Right kidney (tissue), 1 donor: Measurements from ENCODE around the gene POP4.
"Not testable (repeated sequence)": the region's sequence is repeated elsewhere in the genome, so short reads cannot be mapped to it uniquely, and the experiment has no call there.

ENCODE experiments used
- DNase-seq: peaks from one replicate; pipeline ENCODE4 v3.0.0-alpha.2; 2016

Gene POP4

DNA sequence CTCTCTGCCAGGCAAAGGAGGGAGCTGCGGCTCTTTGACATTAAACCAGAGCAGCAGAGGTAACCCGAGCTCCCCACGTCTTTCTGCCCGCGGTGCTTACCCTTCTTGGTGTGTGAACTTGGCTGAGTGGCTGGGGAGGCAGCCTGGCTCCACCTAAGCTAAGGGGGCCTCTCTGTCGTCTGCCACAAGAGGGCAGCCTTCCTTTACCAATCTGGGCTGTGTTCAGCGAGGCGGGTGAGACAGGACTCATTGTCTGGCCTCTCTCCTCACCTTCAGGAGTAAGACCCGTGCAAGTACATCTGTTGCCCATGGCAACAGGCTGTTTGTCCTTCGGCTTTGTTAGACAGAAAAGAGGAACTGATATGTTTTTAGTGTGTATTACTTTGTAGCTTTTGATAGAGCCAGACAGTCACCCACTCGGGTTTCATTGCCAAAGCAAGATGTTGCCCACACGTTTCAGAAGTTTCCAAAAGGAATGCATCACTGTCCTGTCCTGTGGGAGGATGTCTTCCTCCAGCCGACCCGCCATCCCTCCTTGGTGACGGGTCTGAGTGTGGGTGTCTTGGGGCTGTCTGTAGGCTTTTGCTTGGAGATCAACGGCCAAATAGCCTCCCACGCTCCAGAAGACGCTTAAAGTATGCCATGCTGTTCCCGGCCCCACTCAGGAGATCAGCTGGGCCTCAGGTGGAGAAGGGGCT lies 4.6 kb downstream of the POP4 start:
- no peak for DNase-seq

DNA sequence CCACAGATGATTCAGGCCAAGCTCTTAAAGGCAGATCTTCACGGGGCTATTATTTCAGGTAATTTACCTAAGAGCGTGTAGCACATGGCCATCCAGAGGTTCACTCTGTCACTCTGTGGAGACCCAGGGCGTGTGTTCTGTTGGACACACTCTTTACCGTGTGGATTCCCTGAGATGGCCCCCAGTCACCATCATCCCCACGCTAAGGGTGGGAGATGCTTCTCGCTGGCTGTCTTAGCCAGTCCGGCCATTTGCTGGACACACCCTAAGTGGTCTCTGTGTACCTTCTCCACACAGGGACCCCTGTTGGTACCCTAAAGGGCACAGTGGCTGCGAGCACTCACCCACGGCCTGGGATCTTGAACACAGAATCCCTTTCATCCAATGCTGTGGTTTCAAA lies 6.0 kb downstream of the POP4 start:
- no peak for DNase-seq

DNA sequence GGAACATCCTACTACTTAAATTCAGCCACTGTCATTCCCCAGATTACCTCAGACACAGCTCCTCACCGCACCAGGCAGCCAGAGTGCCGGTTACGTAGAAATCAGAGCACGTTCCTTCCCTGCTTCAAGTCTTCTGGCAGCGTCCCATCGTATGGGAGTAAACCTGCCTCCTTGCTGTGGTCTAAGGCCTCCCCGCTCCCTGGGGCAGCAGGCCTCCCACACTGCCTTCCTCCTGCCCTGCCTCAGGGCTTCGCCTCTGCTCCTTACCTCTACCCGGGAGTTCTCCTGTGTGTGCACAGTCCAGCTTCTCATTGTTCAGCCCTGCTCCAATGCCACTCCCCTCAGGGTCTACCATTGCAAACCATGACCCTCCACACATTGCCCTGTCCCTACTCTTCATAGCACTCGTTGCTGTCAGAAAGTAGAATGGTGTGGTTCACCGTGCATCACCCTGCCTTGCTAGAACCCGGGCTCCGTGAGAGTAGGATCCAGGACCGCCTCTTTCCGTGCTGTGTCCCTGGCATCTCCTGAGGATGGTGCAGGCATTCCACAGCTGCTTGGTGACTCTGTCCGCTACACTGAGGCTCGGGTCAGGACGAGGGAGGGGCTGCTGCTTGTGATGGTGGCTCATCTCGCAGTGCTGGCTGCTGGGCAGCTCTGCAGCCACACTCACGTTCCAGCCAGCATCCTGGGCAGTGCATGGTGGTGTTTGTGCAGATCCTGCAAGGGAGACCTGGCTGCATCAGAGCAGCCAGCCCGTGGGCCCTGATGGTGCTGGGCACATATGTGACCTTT lies 6.9 kb downstream of the POP4 start:
- DNase-seq: no peak

DNA sequence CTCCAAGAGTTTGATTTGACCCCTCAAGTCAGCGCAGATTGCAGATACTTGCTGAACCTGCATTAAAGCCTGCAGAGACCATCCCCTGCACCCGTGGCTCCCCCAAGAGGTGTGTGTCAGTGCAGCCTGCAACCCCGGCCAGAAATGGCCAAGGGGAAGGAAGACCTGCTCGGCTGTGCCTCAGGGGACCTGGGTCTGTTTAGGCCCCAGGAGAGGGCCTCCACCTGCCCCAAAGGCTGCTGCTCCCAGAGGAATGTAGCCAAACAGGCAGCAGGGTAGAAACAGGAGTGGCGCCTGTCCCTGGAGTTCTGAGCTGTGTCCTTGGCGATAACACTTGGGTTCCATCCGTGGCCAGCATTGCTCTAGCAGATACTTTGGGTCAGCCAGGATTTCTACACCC lies 8.0 kb downstream of the POP4 start:
- DNase-seq: no peak

DNA sequence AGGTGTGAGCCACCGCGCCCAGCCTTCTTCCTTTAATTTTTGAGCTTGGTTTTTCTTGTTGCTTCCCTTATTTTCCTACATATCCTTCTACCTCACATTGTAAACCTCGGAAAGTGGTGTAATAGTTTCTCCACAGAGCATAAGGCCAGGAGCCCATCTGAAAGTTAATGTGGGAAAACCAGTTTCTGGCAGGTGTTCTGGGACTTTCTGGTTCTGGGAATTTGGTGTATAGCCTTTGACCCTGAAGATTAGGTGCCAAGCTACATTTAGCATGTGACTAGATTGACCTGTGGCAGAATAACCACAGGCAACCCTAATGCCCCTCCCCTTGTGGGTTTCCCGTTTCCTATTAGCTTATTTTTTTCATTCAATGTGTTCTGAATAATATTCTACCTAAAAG lies 8.7 kb downstream of the POP4 start:
- no peak for DNase-seq

DNA sequence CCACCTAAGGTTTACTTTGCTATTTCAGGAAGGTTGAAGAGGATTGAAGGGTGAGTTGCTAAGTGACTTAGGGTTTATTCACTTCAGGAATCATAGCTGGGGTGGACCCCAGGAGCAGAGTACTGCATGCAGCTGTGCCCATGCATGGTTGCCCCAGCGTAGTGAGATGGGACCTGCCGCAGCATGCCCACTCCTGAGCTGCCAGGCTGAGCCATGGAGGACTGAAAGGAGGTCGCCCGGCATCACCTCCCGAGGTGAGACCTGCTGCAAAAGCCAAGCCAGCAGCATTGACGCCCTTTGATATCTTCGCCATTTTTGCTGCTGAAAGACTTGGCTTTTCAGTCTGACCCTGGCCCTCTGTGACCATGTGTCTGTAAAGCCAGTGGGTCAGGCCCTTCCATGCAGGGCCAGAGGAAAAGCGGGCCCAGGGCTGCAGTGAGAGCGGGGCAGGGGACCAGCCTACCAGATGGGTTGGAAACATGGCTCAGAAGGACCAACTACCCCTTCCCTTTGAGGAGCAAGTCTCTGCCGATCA lies 9.9 kb downstream of the POP4 start:
- DNase-seq: no peak

DNA sequence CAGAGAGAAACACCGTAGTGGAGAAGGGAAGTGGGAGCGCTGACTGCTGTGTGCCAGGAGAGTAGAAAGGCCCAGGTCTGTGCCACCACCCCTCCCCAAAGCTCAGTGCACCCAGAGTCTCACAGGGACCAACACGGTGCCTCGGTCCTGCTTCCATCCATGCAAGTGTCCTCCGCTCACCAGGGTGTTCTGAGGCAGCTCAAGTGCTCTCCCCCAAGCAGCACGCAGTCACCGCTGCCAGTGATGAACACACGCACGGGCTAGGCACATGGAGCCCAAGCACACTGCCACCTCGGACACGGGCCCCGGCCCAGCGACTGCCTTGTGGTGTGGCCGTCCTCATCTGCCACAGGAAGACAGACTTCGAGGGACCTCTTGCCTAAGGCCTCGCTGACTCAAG lies 10.5 kb downstream of the POP4 start:
- DNase-seq: no peak

DNA sequence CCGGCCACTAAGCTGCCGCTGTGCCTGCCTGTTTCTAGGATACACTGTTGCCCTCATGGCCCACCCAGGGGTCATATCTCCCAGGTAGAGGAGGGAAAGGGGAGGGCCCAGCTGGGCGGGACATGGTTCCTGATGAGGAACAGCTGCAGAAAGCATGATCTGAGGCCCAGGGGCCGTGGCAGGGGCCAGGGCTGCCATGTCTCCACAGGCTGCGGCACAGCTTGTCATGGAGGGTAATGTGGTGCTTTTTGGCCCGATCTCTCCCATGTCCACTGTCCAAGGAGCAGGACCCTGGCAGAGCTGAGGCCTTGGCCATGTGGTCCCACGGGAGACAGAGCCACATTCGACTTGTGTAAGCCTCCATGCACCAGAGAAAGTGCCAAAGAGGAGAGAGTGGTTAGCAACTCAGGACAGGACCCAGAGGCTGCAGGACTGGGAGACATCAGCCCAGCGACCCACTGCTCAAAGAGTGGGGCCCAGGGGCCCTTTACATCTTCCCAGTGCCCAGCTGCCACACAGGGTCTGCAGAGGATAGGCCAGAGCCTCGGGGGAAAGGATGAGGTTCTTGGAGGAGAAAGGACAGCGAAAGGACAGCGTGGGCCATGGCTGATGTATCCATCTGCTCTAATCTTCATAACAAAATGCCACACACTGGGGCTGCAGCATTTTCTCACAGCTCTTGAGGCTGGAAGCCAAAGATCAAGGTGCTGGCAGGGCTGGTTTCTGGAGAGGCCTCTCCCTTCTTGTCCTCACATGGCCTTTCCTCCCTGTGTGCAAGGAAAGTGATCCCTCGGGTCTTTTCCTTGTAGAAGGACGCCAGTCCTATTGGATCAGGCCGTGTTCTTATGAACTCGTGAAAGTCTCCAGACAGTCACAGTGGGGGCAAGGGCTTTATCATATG lies 11.5 kb downstream of the POP4 start:
- DNase-seq: no peak

DNA sequence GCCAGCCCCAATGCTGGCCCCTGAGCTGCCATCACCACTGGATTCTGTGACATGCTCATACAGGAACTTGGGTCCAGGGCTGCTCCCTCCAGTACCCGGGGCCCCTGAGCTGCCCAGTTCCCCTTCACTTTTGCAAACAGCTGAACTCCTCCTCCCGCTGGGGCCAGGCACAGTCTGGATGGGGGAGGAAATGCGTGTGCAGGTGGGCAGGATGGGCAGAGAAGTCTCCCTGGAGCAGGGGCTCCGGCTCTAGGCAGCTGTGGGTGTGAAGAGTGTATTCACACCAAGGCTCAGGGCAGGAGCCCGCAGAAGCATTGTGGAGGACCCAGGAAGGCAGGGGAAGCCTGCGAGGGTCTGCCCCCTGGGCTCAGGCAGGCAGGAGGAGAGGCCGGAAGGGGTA lies 12.4 kb downstream of the POP4 start:
- no peak for DNase-seq

DNA sequence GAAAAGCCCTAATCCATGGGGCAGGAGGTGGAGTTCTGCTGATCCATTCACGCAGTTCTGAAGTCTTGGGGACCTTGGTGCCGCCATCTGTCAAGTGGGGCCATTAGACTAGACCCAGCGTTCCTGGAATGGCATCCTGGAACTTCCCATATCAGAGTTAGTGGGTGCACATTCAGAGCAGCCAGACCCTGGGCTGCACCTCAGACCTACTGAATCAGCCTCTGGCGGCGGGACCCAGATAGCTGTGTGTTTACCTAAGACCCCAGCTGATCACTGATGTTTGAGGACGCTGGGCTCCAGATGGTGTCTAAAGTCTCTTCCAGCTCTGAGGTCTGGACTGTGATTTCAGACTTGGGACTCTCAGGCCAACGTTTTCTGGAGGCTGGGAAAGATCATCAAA lies 12.8 kb downstream of the POP4 start:
- no peak for DNase-seq

DNA sequence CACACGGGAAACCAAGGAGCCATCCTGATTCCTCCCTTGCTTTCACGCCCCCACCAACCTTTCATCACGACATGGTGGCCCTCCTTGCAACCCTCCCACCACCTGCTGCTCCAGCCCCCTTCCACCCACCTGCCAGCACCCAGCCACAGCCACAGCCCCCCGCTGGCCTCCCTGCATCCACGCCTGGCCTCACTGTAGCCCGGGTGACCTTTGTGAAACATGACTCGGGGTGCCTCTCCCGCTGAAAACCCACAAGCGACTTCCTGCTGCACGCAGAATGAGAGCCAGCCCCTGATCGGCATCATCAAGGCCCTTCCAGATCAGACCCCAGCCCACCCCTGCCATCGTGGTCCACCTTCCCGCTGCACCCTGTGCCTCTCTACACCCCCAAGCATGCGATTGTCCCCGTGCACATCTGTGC lies 14.9 kb downstream of the POP4 start:
- DNase-seq: no peak

DNA sequence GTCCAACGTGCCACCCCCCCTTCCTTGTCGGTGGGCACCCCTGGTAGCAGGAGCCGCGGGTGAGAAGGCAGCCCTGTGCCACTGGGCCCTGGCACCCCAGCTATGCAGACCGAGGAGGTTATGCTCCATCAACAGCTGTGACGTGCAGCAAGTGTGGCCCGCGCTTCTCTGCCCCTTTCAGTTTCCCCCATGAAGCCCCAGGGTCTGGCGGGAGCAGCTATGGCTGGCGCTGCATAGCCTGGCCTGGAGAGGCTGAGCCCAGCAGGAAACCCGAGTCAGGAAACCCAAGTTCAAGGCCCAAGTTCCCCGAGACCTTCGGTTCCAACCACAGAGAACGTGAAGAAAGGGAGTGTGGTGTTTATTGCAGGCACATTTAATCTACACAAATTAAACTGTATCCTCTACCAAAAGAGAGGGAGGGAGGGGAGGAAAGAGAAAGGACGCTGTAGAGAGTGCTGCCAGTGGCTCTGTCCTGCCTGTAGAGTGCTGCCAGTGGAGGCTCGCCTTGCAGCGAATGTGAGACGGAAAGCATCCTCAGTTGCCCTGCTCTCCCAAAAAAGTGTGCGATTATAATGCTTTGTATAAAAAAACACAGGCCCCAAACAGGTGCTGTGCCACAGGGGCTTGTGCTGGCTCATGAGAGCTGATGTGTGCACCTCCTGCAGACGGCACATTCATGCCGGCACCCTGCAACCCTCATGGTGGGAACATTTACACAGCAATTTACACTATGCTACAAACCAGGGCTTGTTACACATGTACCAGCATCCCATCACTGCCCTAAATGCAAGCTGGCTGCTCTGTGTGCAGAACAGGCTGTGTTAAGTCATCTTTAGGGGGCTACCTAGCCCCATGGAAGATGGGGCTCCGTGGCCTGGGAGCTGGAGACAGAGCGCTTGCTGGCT lies 16.3 kb downstream of the POP4 start:
- no peak for DNase-seq

DNA sequence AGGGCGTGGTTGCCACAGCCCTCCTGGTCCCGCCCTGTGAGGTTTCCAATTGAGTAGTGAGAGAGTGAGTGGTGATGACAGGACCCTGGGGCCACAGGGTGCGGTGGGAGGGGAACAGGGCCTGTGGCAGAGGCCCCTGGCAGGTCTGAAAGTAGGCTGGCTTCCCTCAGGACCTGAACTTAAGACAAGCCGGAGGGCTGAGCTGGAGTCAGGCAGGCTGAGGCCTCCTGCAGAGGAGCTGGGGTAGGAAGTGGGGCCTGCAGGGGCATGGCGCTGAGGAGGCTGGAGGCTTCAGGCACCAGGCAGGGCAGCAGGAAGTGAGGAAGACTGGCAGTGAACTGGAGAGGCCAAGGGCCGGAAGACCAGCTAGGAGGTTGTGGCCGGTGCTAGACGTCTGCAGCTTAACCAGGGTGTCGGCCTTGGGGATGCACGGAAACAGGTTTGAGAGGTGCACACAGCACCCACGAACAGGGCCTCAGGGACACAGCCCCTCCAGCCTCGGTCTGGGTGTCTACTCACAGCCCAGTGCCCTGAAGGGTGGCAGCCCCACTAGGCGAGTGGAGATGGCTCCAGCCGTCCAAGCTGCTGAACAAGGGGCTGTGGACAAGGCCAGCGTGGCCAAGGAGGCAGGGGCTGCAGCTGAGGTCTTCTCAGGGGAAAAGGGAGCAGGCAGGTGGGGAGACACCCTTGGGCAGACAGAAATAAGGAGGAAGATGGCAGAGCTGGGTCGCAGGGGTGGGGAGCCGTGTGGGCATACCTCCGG lies 17.8 kb downstream of the POP4 start:
- DNase-seq: no peak

DNA sequence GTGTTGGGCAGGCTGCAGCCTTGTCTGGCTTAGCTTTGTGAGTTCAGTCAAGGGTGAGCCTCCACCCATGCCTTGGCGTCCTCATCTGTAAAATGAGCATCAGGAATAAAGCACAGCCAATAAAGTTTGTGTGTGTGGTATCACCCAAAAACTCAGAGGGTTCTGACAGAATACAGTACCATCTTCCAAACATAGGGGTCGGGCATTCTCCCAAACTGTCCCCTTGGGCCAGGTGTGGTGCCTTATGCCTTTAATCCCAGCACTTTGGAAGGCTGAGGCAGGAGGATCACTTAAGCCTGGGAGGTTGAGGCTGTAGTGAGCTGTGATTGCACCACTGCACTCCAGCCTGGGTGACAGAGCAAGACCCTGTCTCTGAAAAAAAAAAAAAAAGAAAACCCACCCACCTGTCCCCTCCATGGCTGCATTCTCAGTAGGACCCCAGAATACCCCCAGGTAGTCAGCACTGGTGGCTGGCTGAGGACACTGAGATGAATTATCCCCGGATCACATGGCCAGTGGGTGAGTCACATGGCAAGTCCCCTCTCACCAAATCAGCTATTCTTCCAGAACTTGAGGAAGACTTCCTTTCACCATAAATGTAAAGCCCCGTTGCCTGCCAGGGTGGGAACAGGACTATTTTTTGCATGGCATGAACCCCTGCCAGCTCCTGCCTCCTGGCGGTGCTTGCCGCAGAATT lies 18.6 kb downstream of the POP4 start:
- DNase-seq: no peak

DNA sequence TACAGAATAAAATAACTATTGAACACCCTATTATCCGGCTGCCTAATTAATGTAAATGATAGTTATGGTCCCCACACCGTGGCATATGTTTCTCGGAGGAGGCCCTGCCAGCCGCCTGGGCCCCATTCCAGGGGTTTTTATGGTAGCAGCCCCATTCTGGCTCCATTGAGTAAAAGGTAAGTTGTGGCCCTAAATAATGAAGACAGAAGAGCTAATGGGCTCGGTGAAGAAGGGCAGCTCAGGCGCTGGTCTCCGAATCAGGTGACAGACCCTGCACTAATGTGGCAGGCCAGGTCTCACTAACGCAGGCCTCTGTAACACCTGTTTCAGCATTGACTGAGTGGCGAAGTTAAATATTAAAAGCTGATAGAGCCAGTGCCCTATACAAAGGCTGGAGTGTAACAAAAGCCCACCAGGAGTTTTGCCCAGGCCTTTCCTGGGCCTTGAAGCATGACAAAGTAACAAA lies 19.1 kb downstream of the POP4 start:
- DNase-seq: peak; percentile 50

DNA sequence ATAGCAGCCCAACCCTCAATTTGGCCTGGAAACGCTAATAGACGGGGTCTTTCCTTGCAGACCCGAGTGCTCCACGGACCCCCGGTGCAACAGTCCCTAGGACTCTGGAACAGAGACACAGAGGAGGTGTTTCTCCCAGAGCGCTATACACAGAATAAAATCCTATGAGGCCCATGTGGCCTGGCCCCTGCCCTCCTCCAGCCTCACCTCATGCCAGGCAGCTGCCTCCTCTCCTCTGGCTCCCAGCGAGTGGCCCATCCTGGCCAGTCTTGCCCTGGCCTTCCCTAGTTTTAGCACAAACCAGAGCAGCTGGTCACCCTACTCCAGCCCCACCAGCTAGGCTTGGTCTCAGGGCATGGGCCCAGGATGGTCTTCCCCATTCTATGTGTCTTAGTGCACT lies 20.3 kb downstream of the POP4 start:
- no peak for DNase-seq

DNA sequence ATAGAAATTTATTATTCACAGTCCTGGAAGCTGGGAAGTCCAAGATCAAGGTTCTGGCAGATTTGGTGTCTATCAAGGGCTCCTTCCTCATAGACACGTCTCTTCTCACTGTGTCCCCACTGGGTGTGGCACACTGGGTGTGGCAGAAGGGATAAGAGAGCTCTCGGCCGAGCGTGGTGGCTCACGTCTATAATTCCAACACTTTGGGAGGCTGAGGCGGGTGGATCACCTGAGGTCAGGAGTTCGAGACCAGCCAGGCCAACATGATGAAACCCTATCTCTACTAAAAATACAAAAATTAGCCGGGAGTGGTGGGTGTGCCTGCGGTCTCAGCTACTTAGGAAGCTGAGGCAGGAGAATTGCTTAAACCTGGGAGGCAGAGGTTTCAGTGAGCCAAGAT lies 20.7 kb downstream of the POP4 start:
- not testable (repeated sequence) for DNase-seq

DNA sequence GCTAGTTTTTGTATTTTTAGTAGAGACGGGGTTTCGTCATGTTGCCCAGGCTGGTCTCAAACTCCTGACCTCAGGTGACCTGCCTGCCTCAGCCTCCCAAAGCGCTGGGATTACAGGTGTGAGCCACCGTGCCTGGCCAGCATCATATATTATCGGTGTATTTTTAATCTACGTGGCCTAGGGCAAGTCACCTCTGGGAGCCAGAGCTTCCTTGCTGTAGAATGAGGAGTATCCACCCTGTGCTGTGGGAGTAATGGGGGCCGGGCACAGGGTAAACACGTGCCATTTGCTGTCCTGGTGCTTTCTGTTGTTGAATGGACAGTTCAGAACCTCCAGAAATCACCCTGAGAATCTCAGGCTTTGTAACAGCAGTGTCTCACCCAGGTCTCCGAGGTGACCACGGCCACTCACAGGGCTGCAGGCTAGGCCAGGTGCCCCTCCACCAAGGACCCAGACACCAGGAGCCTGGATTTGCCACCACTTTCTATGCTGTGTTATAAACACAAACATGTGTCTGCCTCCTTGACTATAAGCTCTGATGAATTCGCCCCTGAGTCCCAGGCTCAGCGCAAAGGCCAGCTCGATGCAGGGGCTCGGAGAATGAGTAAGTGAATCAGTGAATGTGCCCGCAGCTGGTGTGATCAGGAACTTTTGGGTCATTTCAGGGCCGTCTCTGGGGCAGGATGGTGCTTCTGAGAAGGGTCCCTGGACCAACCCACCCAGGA lies 22.7 kb downstream of the POP4 start:
- no peak for DNase-seq

DNA sequence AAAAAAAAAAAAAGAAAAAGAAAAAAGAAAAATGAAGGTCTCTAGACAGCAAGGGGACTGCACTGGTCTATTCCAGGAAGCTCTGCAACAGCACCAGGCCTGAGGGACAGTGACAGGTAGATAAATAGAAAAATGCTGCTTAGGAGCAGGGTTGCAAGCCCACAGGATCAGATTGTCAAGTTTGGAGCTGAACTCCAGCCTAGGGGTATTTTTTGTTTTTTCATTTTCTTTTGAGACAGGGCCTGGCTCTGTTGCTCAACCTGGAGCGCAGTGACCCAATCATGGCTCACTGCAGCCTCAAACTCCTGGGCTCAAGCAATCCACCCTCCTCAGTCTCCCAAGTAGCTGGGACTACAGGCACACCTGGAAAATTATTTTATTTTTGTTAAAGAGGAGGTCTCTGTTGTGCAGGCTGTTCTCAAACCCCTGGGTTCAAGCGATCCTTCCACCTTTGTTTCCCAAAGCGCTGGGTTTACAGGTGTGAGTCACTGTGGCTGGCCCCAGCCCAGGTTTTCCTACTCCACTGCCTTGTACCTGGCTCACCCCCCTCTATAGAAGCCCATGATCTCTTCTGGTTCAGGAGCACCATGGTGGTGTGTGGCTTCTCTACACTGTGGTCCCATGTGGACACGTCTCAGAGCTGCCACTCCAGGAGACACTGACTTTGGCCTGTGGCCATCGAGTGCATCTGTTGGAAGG lies 23.9 kb downstream of the POP4 start:
- no peak for DNase-seq
